NCI-H2196 (cell line): ENCODE measurements around the gene NUDT12.

Experiments used
- DNase-seq: peaks from one replicate; lab custom pipeline; 2025; ENCODE audit not compliant: unreplicated experiment; lab: John Stamatoyannopoulos, UW

Gene NUDT12

GRCh38 chr5:103541569-103541968 lies 21.0 kb downstream of the NUDT12 start:
- DNase-seq: no peak

- DNase-seq: no peak
Measured at GRCh38 chr5:103541114-103541513, 21.5 kb downstream of the NUDT12 start.

- no peak for DNase-seq
Measured at GRCh38 chr5:103539376-103540330, 22.9 kb downstream of the NUDT12 start.

GRCh38 chr5:103532086-103532734 lies 30.4 kb downstream of the NUDT12 start:
- DNase-seq: no peak

- no peak for DNase-seq
Measured at GRCh38 chr5:103526164-103526915, 36.2 kb downstream of the NUDT12 start.

GRCh38 chr5:103525361-103525760 lies 37.2 kb downstream of the NUDT12 start:
- no peak for DNase-seq

GRCh38 chr5:103523319-103523718 lies 39.3 kb downstream of the NUDT12 start:
- no peak for DNase-seq

- no peak for DNase-seq
Measured at GRCh38 chr5:103522586-103522985, 40.0 kb downstream of the NUDT12 start.

GRCh38 chr5:103519550-103519949 lies 43.0 kb downstream of the NUDT12 start:
- no peak for DNase-seq

- no peak for DNase-seq
Measured at GRCh38 chr5:103514371-103514770, 48.2 kb downstream of the NUDT12 start.

- no peak for DNase-seq
Measured at GRCh38 chr5:103513701-103514100, 48.9 kb downstream of the NUDT12 start.

- no peak for DNase-seq
Measured at GRCh38 chr5:103512500-103512899, 50.1 kb downstream of the NUDT12 start.

- no peak for DNase-seq
Measured at GRCh38 chr5:103511554-103511885, 51.1 kb downstream of the NUDT12 start.

- no peak for DNase-seq
Measured at GRCh38 chr5:103510851-103511553, 51.6 kb downstream of the NUDT12 start.

- DNase-seq: no peak
Measured at GRCh38 chr5:103505581-103506305, 56.8 kb downstream of the NUDT12 start.

- DNase-seq: no peak
Measured at GRCh38 chr5:103503066-103503465, 59.5 kb downstream of the NUDT12 start.

GRCh38 chr5:103502662-103503061 lies 59.9 kb downstream of the NUDT12 start:
- DNase-seq: no peak
